ENCODE data around the gene IL1RAP.

IL1RAP gene

DNA sequence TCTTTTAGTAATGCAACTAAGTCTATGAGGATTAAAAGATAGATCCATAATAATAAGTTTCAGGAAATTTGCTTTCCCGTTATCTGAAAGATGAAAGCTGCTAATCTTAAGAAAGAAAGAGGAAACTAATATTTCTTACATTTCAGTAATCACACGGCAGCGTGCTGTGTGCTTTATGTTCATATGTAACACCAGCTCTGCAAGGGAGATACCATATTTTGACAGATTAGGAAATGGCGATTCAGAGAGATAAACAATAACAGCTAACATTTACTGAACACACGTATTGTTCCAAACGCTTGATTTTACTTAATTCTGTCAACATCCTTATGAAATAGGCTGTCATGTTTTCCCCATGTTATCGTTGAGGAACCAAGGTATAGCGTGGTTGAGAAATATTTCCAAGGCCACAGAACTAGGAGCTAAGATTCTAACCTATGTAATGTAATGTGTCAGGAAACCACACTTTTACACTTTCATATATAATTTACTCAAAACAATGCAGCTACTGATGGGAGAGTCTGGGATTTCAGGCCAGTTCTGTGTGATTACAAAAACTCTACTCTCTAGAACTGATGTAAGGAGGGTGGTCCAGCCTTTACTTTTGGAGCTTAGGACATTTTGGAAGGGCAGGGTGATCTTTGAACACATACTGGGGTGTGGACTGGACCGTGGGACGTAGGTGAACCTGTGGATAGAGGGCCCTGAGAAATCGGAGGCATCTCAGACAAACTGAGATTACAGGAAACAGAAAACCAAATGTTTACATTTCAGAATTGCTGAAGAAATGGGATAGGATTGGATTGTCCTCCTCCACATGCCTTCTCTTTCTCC, 100.6 kb downstream of the IL1RAP start:
- no peak for DNase-seq (ENCODE audit: low read depth)

DNA sequence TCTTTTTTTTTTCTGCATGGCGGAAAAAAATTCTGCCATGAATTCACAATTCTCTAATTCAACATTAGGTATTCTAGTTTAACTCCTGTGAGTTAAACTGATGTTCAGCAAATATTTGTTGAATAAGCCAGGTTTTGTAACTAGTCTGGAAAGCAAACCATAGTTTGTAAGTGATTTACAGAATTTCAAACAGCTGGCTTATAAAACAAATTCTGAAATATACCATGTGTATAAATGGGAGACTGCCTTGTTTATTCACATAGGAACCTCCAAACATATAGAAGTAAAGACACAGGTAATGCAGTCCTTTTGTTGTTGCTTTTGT, 101.1 kb downstream of the IL1RAP start:
- DNase-seq (ENCODE audit: low read depth): no peak

DNA sequence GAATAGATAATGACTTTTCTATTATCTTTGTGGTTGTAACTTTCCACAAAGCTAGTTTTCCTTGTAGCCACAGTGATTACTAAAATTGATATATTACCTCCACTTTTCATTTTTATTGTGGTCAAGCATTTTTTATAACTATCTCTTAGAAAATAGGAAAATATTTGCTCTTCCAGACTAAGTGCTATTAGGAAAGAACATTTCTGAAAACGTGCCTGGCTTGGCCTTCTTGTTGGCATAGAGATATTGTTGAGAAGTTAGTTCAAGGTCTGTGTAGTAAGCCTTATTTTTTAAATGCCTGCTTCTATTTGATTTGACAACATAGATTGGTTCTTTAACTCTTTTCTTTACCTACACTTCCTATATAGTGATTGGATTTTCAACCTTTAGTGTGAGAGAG, 101.7 kb downstream of the IL1RAP start:
- DNase-seq (ENCODE audit: low read depth): no peak

DNA sequence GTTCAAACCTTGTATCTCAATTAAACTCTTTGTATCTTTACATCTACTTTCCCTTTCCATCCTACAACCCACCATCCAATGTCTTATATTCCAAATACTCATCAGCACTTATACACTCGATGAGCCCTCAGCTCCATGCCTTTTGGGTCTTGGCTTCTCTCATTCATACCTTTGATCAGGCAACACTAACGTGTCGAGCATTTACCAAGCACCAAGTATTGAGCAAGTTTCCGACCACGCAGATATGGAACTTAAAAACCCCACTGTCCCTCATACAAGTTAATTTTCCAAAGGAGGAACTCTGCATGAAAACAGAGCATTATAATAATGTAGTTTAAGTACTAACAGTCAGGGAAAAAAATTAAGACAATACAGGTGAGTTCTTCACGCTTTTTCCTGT, 102.8 kb downstream of the IL1RAP start:
- DNase-seq (ENCODE audit: low read depth): no peak

DNA sequence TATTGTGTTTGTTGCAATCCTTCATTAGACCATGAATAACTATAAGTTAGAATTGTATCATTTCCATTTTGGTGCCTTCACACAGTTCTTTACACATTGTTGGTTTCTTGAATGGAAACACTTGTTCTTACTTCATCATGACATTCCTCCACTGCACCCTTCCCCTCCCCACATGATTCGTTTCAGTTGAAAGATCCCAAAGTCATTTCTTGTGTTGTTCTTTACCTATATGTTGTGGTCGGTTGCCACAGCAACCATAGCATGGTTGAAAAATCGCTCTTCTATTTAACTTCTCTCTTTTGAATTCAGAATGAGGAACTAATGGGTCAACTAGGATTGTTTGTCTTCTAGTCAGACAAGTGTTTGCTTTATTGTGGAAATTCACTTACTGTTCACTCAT, 103.3 kb downstream of the IL1RAP start:
- DNase-seq (ENCODE audit: low read depth): no peak

DNA sequence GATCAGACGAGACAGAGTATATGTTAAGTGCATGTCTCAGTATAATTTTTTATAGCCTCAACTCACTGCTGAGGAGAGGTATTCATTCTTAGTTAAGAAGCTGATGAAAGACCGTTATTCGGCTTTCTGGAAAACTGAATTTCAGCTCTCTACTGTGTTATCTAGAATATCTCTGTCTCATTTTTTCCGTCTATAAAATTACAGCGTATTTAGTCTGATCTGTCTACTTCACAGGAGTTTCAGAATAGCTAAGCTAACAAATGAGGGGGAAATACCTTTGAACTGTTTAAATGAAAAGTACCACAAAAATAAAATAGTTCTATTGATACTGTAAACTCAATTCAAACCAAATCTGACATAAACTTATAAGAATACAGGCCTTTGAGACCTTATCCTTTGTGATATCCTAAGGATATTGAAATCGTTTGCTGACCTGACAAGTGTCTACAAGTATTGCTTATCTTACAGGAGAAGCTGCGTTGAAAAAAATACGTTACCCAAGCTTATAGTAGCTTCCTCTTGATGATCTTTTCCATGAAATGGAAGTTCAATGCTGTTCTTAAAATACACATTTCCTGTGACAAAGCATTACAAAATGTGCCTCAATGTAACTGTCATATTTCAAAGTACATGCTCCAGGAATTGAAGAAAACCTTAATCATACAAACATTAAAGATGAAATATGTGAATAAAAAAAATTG, 104.6 kb downstream of the IL1RAP start:
- no peak for DNase-seq (ENCODE audit: low read depth)

DNA sequence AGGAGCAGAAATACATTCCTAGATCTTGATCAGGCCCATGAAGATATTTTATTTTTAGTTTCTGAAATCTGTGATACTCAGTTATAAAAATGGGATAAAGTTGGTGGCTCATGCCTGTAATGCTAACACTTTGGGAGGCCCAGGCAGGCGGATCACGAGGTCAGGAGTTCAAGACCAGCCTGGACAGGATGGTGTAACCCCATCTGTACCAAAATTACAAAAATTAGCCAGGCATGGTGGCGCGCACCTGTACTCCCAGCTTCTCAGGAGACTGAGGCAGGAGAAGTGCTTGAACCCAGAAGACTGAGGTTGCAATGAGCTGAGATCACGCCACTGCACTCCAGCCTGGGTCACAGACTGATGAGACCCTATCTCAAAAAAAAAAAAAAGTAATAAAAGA, 105.5 kb downstream of the IL1RAP start:
- DNase-seq (ENCODE audit: low read depth): no peak

DNA sequence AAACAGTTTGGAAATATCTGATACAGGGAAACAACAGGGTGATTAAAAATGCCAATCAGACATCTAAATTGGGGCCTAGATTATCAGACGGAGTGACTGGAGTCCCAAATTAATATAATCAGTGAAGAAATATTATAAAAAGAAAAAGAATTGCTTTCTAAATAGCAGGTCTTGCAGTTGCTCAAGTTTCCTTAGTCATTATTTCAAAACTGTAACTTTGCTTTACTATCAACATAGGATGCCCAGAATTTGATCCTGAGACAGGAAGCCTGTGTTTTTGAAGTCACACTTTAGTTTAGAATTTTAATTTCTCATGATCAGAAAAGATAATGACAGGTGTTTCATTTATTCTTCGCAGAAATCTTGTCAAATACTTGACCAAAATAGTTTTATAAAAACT, 105.9 kb downstream of the IL1RAP start:
- DNase-seq (ENCODE audit: low read depth): no peak

DNA sequence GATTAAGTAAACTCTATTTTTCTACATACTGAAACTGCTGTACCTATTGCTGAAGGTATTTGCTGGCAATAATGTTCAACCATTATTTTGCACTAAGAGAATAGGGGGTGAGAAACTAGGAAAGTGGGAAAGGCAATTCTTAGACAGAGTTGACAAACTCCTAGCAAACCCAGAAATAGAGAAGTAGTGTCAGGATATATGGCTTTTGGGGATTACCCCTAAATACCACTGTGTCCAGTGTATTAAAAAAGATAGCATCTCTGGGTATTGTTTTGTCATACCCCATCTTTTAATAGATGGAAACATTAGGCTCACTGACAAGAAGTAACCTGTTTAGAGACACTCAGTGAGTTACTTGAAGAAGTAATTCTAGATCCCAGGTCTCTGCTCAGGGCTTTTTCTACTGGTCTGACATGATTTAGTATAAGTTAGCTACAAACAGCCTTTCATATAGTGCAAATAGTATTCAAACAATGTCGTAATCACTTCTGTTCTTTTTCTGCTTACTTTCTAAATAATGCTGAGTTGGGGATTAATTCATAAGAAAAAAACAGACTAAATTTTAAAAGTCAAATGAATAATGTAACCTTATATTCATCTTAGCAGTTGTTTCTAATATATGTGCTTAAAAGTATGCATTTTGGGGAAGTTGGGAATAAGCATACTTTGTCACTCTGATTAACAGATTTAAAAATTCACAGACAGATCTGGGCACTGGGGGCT, 107.2 kb downstream of the IL1RAP start:
- no peak for DNase-seq (ENCODE audit: low read depth)

DNA sequence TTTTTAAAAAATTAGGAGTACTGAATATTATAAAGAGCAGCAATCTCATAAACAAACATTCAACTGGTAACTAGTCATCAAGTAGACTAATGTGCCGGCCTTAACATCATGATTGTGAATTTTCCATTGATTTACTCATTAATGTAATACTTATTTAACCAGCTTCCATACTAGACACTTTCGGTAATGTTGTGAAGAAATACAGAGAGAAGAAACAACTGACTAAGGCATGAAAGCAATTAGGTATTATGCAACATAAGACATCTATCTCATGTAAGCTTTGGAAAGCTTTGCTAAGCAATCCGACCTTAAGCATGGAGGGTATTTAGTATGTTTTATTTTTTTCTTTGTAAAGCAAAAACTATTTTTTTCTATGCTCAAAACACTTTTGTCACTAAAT, 108.0 kb downstream of the IL1RAP start:
- DNase-seq (ENCODE audit: low read depth): no peak

DNA sequence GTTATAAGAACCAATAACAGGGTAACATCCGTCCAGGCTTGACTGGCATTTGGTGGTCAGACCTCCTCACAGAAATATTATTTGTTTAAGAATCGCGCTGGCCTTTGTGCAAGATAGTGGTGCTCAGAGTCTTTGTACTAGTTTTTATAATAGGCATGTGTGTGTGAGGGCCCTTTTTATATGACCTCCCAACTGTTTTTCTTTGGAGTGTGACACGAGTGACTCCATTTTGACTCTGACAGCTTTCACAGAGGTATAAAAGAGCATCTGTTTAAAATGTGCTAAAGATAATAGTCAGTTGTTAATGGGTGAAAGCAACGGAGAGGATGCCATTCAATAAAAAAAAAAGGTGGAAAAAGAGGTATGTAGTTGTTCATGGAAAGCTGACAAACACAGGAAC, 110.4 kb downstream of the IL1RAP start:
- no peak for DNase-seq (ENCODE audit: low read depth)

DNA sequence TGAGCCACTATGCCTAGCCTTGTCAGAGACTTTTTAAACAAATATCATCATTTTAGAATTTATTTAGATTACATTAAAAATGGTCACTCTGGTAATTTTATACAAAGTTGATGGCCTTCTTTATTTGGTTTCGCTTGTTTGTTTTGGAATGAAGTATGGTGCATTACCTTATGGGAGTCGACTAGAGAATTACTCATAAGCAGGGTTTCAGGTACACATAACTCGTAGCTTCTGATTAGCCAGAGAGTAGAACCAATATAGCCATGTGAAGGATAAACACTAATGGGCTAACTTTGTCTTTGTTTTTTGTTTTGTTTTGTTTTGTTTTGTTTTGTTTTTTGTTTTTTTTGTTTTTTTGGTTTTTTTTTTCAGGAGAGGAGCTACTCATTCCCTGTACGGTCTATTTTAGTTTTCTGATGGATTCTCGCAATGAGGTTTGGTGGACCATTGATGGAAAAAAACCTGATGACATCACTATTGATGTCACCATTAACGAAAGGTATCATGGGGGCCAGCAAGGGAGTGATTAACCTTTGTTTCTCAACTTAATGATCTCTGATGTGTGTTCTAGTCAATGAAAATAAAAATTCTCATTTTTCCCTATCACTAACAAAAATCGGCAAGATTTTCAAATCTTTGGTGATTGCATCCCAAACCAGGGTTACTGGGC, 113.2 kb downstream of the IL1RAP start:
- no peak for DNase-seq (ENCODE audit: low read depth)

DNA sequence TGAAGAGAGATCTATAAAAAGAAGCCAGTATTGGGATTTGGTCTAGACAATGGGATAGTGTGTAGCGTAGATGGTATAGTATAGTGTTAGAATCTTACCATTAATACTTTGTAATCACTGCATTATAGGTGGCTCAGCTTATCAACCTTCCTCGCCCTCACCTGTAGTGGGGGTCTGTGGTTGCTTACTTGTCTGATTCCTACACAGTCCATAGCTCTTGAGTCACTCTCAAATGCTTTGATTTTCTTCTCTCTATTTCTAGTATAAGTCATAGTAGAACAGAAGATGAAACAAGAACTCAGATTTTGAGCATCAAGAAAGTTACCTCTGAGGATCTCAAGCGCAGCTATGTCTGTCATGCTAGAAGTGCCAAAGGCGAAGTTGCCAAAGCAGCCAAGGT, 115.2 kb downstream of the IL1RAP start:
- DNase-seq (ENCODE audit: low read depth): no peak

DNA sequence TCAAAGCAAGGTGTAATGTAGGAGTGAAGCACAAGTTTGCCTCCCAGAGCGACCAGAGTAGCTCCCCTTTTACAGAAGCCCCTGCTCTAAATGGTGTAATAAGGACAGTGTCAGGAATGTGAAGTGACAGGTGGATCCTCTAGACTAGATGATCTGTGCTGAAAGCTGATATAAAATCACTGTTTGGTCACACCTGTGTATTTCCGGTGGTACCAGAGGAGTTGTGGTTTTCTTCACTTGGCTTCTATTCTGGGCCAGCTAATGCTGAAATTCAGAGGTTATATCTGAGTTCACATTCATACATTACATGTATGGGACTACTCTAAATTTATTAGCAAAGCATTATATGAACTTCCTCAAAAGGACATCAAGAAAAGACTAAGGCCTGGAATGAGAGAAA, 117.4 kb downstream of the IL1RAP start:
- no peak for DNase-seq (ENCODE audit: low read depth)

DNA sequence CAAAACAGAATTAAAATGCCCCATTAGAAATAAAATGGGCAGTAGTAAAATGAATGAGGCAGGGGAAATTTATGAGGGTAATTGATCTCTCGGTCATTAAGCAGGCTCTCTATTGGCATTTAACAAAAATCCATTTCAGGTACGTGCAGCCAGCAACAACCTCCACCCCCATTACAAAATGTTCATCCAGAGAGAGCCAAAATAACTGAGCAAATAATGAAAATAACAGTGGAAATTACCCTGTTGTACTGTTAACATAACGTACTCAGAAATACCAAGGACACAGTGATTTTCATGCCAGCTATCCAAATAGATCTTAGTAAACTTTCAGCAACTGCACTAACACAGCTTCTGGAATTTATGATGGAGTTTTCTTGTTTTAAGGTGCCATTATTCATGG, 127.7 kb downstream of the IL1RAP start:
- DNase-seq (ENCODE audit: low read depth): no peak

DNA sequence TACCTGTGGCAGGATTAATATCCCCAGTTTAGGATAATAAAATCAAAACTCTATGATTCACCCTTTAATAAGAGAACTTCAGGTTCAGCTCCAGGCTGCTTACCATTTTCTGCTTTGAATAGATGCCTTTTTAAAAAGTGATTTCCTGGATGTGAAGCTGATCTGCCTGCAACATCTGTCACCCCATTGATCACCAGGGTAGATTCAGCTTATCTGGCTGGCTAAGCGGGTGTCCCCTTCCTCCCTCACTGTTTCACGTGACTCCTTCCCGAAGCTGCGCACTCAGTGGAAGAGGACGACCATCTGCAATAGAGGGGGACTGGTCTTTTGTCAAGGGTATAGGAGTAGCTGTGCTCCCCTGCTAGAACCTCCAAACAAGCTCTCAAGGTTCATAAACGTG, 128.1 kb downstream of the IL1RAP start:
- DNase-seq (ENCODE audit: low read depth): no peak

DNA sequence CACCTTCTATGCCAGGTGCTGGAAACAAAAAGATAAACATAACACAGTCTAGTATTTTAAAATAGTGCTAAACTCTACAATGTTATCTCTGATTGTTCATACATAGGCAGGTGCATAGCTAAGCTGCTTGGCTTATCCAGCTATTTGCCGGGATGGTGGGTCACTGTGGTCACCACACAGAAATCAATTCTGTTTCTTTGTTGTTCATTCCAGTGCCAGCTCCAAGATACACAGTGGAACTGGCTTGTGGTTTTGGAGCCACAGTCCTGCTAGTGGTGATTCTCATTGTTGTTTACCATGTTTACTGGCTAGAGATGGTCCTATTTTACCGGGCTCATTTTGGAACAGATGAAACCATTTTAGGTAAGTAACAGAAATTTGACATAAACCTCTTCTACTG, 130.2 kb downstream of the IL1RAP start:
- DNase-seq (ENCODE audit: low read depth): no peak

DNA sequence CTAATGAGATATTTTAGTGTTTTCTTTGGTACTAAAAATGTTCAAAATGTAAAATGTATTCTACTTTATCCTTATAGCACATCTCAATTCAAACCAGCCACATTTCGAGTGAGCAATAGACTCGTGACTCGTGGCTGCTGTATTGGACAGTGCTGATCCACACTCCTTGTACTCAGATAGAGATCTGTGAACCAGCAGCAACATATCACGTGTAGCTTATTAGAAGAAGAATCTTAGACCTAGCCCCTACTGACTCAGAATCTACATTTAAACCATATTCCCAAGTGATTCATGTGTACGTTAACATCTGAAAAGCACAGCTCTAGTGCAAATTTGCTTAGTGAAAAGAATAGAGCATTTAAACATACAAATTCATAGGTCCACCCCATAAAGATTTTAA, 130.9 kb downstream of the IL1RAP start:
- DNase-seq (ENCODE audit: low read depth): no peak

DNA sequence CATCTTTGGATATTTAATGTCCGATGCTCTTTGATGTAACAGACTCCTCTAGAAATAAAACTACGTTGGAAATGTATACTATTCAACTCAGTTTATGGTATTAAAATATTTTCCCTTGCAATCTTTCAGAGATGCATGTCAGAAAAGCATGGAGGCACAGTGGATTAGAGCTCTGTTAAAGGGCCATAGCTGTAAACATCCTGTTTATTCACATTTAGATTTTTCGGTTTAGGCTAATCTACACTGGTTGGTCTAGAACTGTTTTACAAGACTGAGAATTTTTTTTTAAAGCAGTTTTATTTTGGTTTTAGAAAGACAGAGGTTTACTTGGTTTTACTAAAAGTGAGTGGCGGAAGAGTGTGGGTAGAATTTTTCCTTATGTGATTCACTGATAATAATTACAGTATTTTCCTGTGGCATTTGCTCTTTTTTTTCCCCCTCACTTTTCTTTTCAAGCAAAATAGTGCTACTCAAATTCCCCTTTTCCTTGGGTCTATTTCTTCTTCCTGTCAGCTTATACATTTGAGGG, 132.1 kb downstream of the IL1RAP start:
- DNase-seq (ENCODE audit: low read depth): no peak

DNA sequence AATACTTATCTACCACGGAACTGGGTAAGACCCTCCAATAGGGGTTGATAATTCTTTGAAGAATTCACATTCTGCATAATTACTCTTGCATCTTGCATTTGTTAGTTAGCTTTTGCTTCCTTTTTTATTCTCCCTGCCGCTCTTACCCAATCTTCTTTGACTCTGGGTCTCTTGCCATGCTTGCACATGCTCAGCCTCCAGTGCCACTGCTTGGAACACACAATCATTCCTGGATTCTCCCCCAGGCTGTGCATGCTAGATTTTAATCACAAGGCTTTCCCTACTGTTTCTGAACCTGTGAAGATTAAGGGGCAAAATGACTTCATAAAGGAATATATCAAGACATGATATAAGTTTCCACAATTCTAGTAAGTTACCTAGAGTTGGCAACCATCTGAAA, 133.1 kb downstream of the IL1RAP start:
- no peak for DNase-seq (ENCODE audit: low read depth)

DNA sequence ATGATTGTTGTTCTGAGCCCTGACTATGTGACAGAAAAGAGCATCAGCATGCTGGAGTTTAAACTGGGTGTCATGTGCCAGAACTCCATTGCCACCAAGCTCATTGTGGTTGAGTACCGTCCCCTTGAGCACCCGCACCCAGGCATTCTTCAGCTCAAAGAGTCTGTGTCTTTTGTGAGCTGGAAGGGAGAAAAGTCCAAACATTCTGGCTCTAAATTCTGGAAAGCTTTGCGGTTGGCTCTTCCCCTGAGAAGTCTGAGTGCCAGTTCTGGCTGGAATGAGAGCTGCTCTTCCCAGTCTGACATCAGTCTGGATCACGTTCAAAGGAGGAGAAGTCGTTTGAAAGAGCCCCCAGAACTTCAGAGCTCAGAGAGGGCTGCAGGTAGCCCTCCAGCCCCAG, 142.0 kb downstream of the IL1RAP start:
- no peak for DNase-seq (ENCODE audit: low read depth)

DNA sequence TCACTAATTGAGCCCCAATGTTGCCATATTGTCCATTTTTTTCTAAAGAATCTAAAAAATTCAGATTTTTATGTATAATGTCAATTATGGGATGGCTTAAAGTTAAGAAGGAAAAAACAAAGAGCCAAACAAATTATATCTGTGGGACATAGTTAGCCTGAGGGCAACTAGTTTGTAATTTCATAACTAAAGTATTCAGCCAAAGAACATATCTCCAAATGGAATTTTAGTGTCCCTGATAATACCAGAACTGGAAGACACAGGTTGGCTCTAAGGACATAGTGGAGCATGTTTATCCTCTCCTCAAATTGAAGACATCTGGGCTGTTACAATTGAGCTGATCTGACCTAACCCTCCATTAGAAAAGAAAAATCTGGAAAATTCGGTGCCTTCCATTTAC, 144.2 kb downstream of the IL1RAP start:
- no peak for DNase-seq (ENCODE audit: low read depth)

DNA sequence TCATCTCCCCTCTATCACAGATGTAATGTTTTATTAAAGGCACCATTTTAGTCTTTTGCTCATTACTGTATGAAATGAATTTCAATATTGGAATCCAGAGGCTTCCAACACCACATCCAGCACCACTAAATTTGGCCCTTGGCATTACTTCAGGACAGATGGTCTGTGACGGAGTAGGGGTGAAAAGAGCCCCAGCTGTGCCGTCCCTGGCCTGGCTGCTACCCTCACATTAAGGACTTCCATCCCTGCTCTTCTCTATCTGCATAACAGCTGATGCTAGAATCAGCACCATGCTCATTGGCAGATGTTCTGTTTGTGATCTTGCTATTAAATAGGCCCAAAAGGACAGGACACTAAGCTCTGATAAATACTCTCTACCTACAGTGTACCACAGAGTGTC, 152.9 kb downstream of the IL1RAP start:
- DNase-seq (ENCODE audit: low read depth): no peak

Measured in stimulated activated CD8-positive, alpha-beta memory T cell treated with anti-CD3 and anti-CD28 coated beads, Interleukin-15, amount 100 ng/mL, for 24 hours (primary cell).